Bronchial epithelial cell (primary cell): ENCODE results near the gene RETREG3. TPM values are rescaled to one million over a fixed set of nuclear protein-coding genes. Genes with fewer than 3 reads are reported as not detected.

Experiments
- DNase-seq: peaks from one replicate; pipeline ENCODE4 v3.0.0-alpha.2; 2010; ENCODE audit warnings: low read depth
- FAIRE-seq: peaks from 2 replicates; lab custom pipeline; 2011; peaks lifted over from hg19 to GRCh38; lab: Jason Lieb, UNC
- H3K27me3 ChIP-seq: 2 replicates; pipeline ENCODE4 v1.5.1; 2011; ENCODE audit warnings: low read length; ENCODE audit not compliant: control insufficient read depth, insufficient read depth
- H3K36me3 ChIP-seq: 2 replicates; pipeline ENCODE4 v1.5.1; 2011; ENCODE audit warnings: low read length; ENCODE audit not compliant: control insufficient read depth, insufficient read depth
- H3K4me3 ChIP-seq: 2 replicates; pipeline ENCODE4 v1.5.1; 2011; ENCODE audit warnings: mild to moderate bottlenecking, low read depth, low read length, control low read depth
- CTCF ChIP-seq: IDR thresholded peaks from 2 replicates; pipeline ENCODE4 v1.5.1; 2011; ENCODE audit warnings: mild to moderate bottlenecking, moderate library complexity, low read length, control low read depth, inconsistent platforms; ENCODE audit not compliant: insufficient read depth, severe bottlenecking
- total RNA-seq: library from RNA; depleted of rRNA; stranded (reverse); fragments of >200 nt; gene quantifications from 2 replicates; pipeline ENCODE4 v1.2.1, GENCODE V29; 2014

RETREG3 gene
- total RNA-seq, 1 donor from 2014 or later = 66.1 TPM

DNA sequence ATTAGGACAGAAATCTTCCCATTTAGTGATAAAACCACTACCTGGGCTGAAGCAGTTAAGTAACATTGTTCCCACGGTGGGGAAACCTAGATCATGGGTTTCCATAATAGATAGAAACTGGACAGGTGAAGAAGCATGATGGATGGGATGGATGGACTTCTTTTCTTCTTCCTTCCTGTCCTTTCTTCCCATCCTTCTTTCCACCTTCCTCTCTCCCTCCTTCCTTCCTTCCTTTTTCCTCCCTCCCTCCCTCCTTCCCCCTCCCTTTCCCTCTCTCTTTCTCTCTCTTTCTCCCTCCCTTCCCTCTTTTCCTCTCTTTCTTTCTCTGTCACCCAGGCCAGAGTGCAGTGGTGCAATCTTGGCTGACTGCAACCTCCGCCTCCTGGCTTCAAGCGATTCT lies 34.7 kb downstream of the RETREG3 start:
- Histone ChIP-seq H3K27me3 (no peaks in the 10 kb centered on the region), H3K4me3 (no peak overlapping the region)
- no peak for FAIRE-seq

DNA sequence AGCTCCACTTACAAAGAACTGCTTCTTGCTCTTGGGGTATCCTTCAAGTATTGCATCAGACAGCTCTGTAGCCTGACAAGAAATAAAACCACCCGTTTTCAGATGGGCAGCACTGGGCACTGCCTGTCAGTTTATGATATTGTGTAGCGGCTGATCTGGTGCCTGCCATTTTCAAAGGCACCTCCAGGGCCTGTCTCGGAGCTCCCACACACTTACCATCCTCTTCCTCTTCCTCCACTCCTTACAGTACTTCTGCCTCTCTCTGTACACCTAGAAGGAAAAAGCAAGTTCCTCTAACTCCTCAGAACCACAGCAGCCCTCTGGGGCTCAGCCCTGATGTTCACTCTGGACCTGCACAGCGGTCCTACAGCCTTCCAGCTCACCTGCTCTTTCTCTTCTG lies 36.1 kb downstream of the RETREG3 start:
- TF ChIP-seq CTCF = no peak
- no peak for FAIRE-seq
- peaks cover 36% of the 10 kb centered on the region for H3K36me3 ChIP-seq
- no peak for DNase-seq
- H3K27me3 ChIP-seq = no peaks in the 10 kb centered on the region
- no peak overlapping the region for H3K4me3 ChIP-seq

More for the DNA sequence above, 34.7 kb downstream of the RETREG3 start:
- no peak for DNase-seq
- no peak for TF ChIP-seq CTCF
- peaks cover 25% of the 10 kb centered on the region for H3K36me3 ChIP-seq

- DNase-seq (no peak), FAIRE-seq (no peak)
- Histone ChIP-seq H3K4me3 (no peak overlapping the region), H3K36me3 (peaks cover 36% of the 10 kb centered on the region), H3K27me3 (no peaks in the 10 kb centered on the region)
- TF ChIP-seq CTCF = no peak
Observed at GRCh38 chr17:42571435-42572225, 37.5 kb downstream of the RETREG3 start.

DNA sequence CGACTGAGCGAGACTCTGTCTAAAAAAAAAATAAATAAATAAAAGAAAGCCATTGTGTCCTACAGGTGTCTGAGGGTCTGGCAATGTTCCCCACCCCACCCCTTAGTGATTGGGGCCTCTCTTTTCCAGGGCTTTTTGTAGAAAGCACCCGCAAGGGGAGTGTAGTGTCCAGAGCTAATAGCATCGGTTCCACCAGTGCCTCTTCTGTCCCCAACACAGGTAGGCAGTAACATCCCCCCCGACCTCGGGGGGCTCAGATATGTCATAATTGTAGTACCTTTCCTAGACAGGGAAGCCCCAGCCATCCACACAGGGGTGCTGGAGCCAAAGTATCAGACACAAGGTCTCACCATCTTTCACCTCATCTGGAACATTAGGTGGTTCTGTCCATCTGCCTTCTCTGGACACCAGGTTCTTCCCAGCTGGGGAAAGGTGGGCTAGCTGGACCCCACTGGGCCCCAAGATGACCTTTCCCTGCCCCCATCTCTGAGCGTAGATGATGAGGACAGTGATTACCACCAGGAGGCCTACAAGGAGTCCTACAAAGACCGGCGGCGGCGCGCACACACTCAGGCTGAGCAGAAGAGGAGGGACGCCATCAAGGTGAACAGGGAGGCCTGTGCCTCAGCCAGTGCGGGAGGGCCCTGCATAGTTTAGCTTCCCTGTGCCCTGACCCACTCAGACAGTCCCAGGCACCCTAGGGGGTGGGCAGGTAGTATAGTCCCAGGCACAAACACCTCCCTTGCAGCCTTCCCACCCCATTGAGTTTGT lies 40.6 kb downstream of the RETREG3 start:
- Histone ChIP-seq H3K36me3 (peaks cover 53% of the 10 kb centered on the region), H3K4me3 (no peak overlapping the region), H3K27me3 (no peaks in the 10 kb centered on the region)
- TF ChIP-seq CTCF = no peak
- no peak for DNase-seq
- no peak for FAIRE-seq

DNA sequence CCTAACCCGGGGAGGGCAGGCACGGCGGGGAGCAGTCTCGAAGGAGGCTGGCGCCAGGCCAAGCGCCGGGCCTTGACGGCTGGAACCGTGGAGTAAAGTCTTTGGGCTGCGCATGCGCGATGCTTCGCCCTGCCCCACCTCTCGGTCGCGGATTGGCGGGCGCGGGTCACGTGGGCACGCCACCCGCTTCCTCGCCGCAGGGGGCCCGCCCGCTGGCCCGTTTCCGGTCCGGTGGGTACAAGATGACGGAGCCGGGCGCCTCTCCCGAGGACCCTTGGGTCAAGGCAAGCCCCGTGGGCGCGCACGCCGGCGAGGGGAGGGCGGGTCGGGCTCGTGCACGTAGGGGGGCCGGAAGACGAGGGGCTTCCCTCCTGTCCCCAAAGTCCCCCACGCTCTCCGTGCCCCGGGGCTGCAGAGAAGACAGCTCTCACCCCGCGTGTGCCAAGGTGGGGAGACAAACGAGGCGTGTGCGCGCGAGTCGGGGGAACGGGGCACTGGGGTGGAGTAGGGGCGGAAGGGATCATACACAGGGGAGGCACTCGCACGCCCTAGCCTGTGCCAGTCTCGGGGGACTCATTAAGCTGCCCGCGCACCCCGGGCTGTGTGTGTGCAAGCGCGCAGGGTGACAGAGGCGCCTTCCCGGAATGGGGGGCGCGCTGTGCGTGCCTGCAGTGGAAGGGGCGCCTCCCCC lies 42.1 kb downstream of the RETREG3 start, which contains the start of gene MLX:
Gene MLX, plus strand, starts transcription at position 218 of the 691 bp plus-strand sequence. Its CDS starts 25 bp downstream, at position 243.
- H3K36me3 ChIP-seq = peaks cover 51% of the 10 kb centered on the region

More for the DNA sequence above, 42.1 kb downstream of the RETREG3 start, which contains the start of gene MLX:
- no peak for TF ChIP-seq CTCF
- Histone ChIP-seq H3K4me3 (peak within 1 kb of the TSS; percentile 99), H3K27me3 (no peaks in the 10 kb centered on the region)
- DNase-seq (peak; percentile 69), FAIRE-seq (no peak)
